ENCODE measurements around the gene WDFY4. TPM values are rescaled to one million over a fixed set of nuclear protein-coding genes. Genes with fewer than 3 reads are reported as not detected.

The WDFY4 gene
- total RNA-seq, 2 donors from 2014 or later: not detected

DNA sequence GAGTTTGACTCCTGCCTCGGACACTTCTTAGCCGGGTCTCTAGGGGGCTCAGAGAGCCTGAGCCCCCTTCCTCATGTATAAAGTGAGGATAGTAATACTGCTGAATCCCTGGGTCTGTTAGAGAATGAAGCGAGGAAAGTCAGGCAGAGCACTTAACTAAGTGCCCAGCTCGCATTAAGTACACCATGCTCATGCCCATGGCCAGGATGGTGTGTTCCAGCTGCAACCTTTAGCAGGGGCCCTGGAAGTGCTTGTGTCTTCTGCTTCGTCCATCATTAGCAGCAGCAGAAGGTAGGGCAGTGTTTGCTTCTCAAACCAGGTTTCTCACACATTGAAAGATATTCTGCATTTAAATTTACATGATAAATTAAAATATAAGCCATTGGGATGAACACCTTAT is 27.3 kb upstream of the WDFY4 start:
- H3K36me3 ChIP-seq (ENCODE audit: control insufficient read depth, insufficient read depth, low read length): no peaks in the 10 kb centered on the region
- H3K9ac ChIP-seq (ENCODE audit: extremely low read depth, low read length, poor library complexity, severe bottlenecking): no peak overlapping the region
- Mint-ChIP-seq H3K27ac (no peak overlapping the region), H3K9me3 (no peaks in the 10 kb centered on the region), H3K4me3 (no peak overlapping the region), H3K36me3 (ENCODE audit: low read depth) (no peaks in the 10 kb centered on the region), H3K4me1 (peaks cover 6% of the 10 kb centered on the region), H3K27me3 (ENCODE audit: insufficient read depth) (peaks cover 56% of the 10 kb centered on the region)
- no peak for DNase-seq
- no peaks in the 10 kb centered on the region for H3K4me1 ChIP-seq (ENCODE audit: control insufficient read depth, insufficient read depth, low read length)
- peaks cover 32% of the 10 kb centered on the region for H3K27me3 ChIP-seq (ENCODE audit: control insufficient read depth, insufficient read depth, low read length, poor library complexity, severe bottlenecking)
- H3K9me3 ChIP-seq (ENCODE audit: control insufficient read depth, low read length): no peaks in the 10 kb centered on the region
- TF ChIP-seq, protein P1, sequence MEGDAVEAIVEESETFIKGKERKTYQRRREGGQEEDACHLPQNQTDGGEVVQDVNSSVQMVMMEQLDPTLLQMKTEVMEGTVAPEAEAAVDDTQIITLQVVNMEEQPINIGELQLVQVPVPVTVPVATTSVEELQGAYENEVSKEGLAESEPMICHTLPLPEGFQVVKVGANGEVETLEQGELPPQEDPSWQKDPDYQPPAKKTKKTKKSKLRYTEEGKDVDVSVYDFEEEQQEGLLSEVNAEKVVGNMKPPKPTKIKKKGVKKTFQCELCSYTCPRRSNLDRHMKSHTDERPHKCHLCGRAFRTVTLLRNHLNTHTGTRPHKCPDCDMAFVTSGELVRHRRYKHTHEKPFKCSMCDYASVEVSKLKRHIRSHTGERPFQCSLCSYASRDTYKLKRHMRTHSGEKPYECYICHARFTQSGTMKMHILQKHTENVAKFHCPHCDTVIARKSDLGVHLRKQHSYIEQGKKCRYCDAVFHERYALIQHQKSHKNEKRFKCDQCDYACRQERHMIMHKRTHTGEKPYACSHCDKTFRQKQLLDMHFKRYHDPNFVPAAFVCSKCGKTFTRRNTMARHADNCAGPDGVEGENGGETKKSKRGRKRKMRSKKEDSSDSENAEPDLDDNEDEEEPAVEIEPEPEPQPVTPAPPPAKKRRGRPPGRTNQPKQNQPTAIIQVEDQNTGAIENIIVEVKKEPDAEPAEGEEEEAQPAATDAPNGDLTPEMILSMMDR (conservative IDR thresholded peaks at IDR 0.05): no peak
- H3K27ac ChIP-seq (ENCODE audit: low read depth, low read length): no peak overlapping the region
- no peak overlapping the region for H3K4me3 ChIP-seq (ENCODE audit: low read length)
- 59 to 77% methylated on average over 3 to 5 of the region's 5 CpGs for WGBS, 2 experiments (ENCODE audit: insufficient coverage in 1 of 2, insufficient read length in 1 of 2)

DNA sequence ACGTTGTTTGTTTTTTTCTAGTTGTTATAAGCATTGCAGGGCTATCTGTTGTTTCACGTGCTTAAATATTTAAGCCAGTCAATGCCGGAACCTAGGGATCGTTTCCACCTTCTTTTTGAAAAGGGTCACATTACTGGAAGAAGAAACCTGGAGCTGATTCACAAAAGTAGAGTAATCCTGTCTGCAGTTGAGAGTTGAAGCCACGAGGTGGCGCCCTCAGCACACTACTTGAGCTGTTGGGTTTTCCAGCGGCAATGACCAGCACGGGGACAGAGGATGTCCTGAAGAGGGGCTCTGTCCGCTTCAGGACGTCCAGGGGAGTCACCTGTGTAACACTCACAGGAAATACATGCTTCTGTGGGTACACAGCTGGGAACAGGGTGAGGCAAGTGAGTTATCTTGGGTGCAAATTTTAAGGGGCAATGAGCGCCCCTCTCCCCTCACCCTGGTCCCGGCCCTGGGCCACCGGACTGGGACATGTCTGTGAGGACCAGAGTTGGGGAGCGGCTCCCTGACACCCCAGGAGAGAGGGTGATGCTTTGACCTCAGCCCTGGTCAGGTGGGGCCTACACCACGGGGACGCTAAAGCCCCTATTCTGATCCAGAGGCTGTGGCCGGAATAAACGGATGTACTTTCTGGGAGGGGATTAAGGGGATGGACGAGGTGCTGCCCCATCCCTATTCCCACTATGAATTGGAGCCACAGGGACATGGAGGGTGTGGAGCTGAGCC is 26.3 kb upstream of the WDFY4 start:
- Histone ChIP-seq H3K9me3 (ENCODE audit: control insufficient read depth, low read length) (no peaks in the 10 kb centered on the region), H3K4me1 (ENCODE audit: control insufficient read depth, insufficient read depth, low read length) (no peaks in the 10 kb centered on the region), H3K27me3 (ENCODE audit: control insufficient read depth, insufficient read depth, low read length, poor library complexity, severe bottlenecking) (peaks cover 32% of the 10 kb centered on the region), H3K9ac (ENCODE audit: extremely low read depth, low read length, poor library complexity, severe bottlenecking) (no peak overlapping the region), H3K27ac (ENCODE audit: low read depth, low read length) (no peak overlapping the region), H3K4me3 (ENCODE audit: low read length) (no peak overlapping the region), H3K36me3 (ENCODE audit: control insufficient read depth, insufficient read depth, low read length) (no peaks in the 10 kb centered on the region)
- no peak overlapping the region for H3K4me3 Mint-ChIP-seq
- TF ChIP-seq, protein P1 (conservative IDR thresholded peaks at IDR 0.05): peak; percentile 93
- H3K27ac Mint-ChIP-seq: no peak overlapping the region
- H3K36me3 Mint-ChIP-seq (ENCODE audit: low read depth): no peaks in the 10 kb centered on the region
- 22 to 47% methylated on average over 8 to 19 of the region's 19 CpGs for WGBS, 2 experiments (ENCODE audit: insufficient coverage in 1 of 2, insufficient read length in 1 of 2)
- peak; percentile 96 for DNase-seq
- peaks cover 6% of the 10 kb centered on the region for H3K4me1 Mint-ChIP-seq
- no peaks in the 10 kb centered on the region for H3K9me3 Mint-ChIP-seq
- H3K27me3 Mint-ChIP-seq (ENCODE audit: insufficient read depth): peaks cover 46% of the 10 kb centered on the region

DNA sequence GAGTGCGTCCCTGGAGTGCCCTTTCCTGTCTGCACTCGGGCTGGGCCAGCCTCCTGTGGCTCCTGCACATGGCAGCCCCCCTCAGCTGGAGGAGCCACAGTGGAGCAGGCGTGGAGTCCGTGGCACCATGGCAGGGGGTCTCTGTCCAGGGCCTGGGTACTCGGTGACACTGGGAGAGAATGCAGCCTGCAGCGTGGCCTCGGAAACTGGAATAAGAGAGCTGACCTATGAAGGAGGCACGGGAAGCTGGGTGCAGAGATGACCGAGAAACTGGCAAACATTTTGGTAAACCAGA is 25.8 kb upstream of the WDFY4 start:
- H3K27me3 Mint-ChIP-seq (ENCODE audit: insufficient read depth): peaks cover 41% of the 10 kb centered on the region
- H3K4me1 ChIP-seq (ENCODE audit: control insufficient read depth, insufficient read depth, low read length): no peaks in the 10 kb centered on the region
- 79 to 86% methylated on average over 4 to 9 of the region's 9 CpGs for WGBS, 2 experiments (ENCODE audit: insufficient coverage in 1 of 2, insufficient read length in 1 of 2)

More for the DNA sequence above, 25.8 kb upstream of the WDFY4 start:
- H3K9me3 ChIP-seq (ENCODE audit: control insufficient read depth, low read length): no peaks in the 10 kb centered on the region
- TF ChIP-seq, protein P1 (conservative IDR thresholded peaks at IDR 0.05): no peak
- Mint-ChIP-seq H3K4me1 (peaks cover 6% of the 10 kb centered on the region), H3K36me3 (ENCODE audit: low read depth) (no peaks in the 10 kb centered on the region), H3K9me3 (no peaks in the 10 kb centered on the region), H3K4me3 (no peak overlapping the region), H3K27ac (no peak overlapping the region)
- H3K36me3 ChIP-seq (ENCODE audit: control insufficient read depth, insufficient read depth, low read length): no peaks in the 10 kb centered on the region
- no peak overlapping the region for H3K9ac ChIP-seq (ENCODE audit: extremely low read depth, low read length, poor library complexity, severe bottlenecking)
- no peak for DNase-seq
- peaks cover 27% of the 10 kb centered on the region for H3K27me3 ChIP-seq (ENCODE audit: control insufficient read depth, insufficient read depth, low read length, poor library complexity, severe bottlenecking)
- no peak overlapping the region for H3K4me3 ChIP-seq (ENCODE audit: low read length)
- H3K27ac ChIP-seq (ENCODE audit: low read depth, low read length): no peak overlapping the region

Measured in endodermal cell (in vitro differentiated cells).